ENCODE data around the gene SBF2.
"Not testable (repeated sequence)": the region's sequence is repeated elsewhere in the genome, so short reads cannot be mapped to it uniquely, and the experiment has no call there.

SBF2 gene

DNA sequence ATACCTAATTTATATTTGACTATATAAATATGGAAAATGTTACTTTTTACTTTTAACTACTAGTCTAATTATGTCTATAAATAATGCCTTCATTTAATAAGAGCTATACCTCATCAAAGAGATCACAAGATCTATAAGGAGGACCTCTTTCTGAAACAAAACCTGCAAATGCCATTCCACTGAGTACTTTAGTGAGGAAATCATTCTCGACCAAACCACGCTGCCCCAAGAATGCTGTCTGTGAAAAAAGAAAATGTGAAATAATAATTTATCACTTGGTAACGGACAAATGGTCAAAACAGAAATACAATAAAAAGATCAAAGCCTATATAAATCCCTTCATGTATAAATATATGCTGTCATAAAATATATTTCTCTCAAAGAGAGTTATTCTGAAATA is 301.7 kb downstream of the SBF2 start:
- no peak for DNase-seq

DNA sequence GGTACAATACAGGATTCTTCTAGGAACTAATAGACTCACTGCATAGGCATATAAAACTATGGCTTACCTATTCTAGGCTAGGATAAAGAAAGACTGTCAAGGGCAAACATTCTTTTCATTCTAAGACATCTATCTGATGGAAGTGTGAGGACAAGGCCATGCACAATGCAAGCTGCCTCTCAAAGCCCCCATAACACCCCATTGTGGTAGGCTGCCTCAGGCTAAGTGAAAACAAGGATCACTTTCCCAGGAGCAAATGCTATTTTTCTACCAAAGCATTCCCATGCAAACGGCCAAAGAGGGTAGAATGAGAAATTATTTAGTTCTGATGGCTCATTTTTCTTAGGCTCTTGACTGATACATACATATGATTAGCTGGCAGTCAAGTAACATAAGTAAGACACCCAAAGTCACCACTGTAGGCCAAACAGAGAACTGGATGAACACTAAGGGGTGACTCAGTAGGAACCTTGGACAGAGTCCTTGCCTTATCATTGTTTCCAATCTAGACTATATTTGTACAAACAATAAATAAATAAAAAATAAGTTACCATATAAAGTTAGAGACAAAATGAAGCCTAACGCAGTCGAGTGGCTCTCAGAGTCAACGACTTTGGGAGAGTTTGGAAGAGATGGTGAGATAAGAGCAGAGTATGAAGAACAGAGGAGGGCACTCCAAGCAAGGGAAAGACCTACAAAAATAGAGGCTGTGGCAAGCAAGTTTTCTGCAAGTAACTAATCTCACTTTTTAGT is 303.6 kb downstream of the SBF2 start:
- DNase-seq = no peak

DNA sequence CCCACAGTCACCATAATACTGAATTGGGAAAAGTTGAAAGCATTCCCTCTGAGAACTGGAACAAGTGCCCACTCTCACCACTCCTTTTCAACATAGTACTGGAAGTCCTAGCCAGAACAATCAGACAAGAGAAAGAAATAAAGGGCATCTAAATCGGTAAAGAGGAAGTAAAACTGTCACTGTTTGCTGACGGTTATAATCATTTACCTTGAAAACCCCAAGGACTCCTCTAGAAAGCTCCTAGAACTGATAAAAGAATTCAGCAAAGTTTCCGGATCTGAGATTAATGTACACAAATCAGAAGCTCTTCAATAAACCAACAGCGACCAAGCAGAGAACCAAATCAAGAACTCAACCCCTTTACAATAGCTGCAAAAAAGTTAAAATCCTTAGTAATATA is 306.7 kb downstream of the SBF2 start:
- DNase-seq = not testable (repeated sequence)

DNA sequence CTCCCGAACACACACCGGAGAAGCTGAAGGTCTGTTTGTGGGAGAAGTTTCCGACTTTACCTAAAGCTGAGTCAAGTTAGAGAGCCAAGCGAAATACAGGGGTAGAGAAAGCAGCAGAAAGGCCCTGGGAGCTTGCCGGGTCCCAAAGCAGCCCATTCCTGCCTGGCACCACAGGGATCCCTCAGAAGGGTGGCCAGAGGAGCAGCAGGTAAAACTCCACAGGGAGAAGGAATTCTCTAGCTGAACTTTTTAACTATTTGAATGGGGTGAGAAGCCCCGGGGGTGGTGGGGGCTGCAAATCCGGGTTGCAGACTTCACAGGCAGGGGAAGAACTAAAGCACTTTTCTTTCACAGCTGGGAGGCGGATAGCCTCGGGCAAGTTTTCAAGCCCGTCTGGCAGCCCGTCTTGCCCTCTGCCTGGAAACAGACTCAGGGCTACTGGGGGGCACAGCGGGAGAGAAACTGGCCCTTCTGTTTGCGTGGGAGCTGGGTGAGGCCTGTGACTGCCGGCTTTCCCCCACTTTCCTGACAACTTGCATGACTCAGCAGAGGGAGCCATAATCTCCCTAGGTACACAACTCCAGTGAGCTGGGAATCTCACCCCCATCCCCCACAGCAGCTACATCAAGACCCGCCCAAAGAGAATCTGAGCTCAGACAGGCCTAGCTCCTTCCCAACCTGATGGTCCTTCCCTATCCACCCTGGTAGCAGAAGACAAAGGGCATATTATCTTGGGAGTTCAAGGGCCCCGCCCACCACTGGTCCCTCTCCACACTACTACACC is 311.0 kb downstream of the SBF2 start:
- no peak for DNase-seq

DNA sequence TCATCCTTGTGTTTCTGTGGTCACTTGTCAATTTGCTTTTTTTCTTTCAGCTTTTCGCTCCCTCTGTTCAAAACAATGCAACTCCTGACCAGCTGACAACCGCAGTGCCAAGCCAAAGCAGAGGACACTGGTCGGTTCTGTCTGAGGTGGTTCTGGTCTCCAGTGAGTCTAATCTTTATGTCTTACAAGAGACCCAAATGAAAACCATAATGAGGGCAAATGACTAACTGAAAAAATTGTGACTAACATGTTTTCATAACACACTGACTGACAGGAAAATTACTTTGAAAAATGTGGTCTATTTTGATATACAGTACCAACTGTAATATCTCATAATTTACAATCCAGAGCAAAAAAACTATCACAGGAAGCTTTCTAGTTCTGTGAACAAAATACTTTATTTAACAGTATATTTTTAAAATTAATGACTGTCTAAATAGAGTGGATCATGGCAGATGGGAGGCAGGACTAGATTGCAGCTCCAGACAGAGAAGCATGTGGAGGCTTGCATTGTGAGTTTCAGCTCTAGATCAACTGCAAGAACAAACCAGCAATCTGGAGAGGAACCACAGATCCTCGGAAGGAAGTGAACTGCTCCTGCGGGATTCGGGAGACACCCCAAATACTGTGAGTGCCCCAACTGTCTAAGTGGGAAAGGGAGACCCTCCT is 311.8 kb downstream of the SBF2 start:
- no peak for DNase-seq

DNA sequence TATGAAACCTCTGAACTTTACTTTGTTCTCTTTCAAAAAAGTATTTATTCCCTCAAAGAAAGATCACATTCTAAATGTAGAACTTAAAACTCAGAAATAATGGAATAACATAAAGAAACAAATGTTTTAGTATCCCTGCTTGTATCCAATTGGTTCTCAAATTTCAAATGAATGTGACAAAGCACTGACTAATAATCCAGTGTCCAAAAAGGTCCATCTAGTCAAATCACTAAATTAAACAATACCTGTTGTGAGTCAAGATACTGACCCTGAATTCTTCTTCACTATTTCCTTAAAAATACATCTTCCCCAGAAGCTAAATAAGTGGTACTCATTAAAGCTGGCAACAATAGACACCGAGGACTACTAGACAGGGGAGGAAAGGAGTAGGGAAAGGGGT is 313.1 kb downstream of the SBF2 start:
- DNase-seq = no peak

DNA sequence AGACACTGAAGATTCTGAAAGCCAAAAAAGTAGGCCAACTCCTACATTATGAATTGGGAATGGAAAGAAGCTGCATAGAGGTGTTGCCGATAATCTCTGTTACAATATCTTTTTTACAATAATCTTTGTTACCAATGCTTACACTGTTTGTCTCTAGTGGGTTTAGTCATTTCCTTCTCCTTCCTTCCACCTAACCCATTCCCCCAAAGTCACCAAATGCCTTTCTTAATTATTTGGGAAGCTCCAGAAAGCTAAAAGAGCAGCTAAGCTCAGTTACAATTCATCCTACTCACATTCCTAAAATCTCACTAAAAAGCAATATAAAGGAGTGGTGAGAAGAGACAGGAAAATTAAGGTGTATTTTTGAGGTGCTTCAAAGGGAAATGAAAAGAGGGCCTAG is 316.5 kb downstream of the SBF2 start:
- no peak for DNase-seq

DNA sequence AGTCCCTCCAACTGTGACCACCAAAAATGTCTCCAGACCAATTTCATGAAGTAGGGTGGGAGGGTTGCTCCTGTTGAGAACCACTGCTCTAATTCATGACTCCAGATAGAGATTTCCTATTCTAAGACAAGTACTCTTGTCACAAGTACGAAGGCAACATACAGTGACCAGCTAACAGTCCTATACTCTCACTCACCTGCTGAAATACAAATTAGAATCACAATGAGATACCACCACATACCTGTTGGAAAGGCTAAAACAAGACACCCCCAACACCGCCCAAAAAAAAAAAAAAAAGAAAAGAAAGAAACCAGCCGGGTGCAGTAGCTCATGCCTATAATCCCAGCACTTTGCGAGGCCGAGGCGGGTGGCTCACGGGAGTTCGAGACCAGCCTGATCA is 319.6 kb downstream of the SBF2 start:
- no peak for DNase-seq

DNA sequence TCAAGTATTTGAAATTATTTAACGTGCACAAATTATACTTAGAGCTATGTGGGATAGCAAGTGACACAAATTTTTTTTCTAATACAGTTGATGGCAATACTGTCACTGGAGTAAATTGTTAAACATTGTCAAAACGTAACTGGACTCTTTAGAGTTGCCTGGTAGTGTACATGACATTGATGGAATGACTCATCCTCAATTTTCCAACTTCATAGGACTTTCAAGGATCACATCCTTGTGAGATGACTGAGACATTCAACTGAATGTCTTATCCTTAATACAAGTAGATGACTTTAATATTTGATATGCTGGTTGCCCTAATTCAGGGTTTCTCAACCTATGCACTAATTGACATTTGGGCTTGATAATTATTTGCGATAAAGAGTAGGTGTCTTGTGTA is 320.1 kb downstream of the SBF2 start:
- DNase-seq = no peak

DNA sequence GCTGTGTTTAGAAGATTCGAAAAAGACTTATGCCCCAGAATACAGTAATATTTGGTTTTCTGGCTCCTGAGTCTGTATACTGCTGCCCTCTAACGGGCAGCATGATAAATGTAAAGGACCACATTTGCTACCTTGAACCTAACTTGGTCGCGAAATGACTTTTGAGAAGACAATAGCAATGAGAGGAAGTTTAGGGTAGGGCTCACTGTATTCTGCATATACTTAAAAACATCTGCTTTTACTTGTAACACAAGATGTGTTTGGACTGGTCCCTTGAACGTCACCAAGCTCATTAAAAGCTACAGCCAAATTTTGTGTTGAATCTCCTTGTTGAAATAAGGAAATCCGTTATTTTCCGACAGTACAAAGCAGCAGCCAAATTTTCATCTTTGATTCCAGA is 321.0 kb downstream of the SBF2 start:
- no peak for DNase-seq

DNA sequence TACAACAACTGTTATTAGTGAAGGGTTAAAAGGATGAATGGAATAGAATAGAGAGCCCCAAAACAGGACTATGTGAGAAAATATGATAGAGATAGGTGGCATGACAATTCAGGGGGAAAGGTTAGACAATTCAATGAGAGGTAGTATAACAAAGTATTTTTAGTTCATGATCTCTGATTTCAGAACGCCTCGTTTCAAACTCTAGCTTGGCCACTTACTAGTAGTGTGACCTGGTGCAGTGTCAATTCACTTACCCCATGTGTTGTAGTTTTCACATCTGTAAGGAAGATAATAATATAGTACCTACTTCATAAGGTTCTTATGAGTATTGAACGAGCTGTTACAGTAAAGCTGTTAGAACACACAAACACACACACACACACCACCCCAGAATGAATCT is 322.1 kb downstream of the SBF2 start:
- no peak for DNase-seq

DNA sequence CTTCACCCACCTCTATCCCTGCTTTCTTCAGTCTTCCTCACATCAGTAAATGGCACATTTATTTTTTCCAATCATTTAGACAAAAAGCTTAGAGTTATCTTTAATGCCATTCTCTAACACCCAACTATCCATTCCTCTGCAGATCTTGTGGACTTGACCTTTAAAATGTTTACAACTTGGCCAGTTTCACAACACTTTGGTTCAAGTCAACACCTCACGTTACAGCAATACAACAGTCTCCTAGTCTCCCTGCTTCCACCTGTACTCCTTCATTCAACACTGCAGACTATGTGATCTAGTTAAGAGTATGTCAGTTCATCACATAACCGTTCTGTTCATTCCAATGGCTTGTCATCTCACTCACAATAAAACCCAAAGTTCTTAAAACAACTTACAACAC is 325.0 kb downstream of the SBF2 start:
- no peak for DNase-seq

DNA sequence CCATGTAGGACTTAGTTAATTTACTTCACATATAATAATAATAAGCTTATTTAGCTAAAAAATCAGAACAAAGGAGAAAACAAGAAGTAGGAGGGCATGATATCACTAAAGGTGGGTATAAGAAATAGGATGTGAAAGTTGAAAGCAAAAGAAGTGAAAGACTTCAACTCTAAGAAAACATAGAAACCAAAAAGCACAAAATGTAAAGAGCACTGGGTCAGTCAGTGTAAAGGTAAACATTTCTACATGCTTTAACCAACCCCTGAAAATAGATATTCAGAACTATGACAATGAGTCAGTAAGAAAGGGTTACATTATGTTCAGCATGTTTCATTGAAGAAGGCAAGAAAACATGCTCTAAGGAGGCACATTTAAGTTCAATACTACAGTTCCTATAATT is 331.3 kb downstream of the SBF2 start:
- no peak for DNase-seq

DNA sequence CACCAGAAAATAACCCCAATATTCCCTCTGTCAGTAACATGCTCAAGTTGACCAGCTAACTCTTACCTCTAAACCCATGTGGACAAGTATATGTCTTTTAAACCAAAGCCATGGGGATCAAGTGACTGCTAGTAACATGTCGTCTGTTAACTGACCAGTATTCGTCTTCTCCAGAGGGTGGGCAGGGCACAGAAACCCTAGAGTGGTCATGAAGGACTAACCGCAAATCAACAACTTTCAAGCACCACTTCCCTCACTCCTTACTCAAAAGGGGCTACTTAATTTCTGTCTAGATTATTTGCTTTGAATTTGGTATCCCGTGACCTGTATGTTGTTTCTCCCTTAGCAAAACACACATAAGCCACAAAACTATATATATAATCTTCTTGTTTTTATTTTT is 336.9 kb downstream of the SBF2 start:
- DNase-seq = no peak

DNA sequence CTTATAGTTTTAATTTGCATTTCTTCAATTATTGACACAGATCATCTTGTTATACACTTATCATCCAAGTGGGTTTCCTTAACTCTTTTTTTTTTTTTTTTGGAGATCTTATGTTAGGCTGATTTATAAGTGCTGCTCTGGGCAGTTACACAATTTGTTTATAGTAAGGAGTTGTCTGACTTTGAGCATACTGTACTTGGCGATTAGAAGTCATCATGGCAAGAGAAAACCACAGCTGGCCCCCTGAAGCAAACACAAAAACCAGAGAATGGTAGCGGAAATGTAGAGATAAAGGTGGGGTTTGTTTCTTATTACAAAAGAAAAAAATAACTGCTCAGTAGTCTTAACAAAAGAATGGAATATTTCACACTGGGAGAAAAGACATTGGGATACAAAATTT is 337.5 kb downstream of the SBF2 start:
- DNase-seq = no peak

DNA sequence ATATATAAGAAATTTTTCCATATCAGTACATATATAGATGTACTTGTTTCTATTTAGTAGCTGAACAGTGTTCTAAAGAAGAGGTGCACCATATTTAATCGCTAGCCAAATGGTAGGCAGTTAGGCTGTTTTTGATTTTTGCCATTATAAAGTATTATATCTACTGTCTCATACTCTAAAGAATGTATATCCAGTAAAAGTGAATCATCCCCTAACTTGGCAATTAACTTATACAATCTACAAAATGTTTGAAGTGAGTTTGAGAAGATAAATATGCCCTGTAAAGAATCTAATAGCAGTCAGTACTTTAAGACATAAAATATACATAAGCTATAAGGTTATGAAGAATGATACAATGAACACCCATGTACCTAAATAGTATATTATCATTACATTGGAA is 338.6 kb downstream of the SBF2 start:
- no peak for DNase-seq

DNA sequence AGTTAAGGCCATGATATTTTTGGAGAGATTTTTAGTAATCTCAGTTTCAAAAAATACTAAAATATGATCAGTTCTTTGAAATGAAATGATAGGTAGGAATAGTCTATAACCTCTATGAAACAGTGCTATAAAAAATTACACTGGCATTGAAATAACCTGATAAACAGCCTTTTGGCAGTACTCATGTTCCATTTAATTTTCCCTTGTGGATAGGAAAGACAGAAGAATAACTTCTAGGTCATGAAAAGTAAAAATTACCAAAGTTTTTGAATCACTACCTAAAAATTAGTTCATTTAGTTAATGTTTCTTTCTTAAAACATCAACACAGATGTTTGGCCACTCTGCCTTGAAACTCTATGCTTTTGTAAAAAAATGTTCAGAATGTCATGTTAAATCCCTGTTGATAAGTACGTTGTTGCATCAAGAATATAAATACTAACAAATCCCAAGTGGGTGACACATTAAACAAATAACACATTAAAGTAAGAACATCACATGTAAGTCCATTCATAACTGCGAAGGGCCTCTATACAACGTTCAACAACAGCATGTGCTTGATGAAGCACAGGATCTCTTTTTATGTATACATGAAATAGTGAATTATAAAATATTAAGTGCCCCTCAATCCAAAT is 339.9 kb downstream of the SBF2 start:
- DNase-seq = no peak

DNA sequence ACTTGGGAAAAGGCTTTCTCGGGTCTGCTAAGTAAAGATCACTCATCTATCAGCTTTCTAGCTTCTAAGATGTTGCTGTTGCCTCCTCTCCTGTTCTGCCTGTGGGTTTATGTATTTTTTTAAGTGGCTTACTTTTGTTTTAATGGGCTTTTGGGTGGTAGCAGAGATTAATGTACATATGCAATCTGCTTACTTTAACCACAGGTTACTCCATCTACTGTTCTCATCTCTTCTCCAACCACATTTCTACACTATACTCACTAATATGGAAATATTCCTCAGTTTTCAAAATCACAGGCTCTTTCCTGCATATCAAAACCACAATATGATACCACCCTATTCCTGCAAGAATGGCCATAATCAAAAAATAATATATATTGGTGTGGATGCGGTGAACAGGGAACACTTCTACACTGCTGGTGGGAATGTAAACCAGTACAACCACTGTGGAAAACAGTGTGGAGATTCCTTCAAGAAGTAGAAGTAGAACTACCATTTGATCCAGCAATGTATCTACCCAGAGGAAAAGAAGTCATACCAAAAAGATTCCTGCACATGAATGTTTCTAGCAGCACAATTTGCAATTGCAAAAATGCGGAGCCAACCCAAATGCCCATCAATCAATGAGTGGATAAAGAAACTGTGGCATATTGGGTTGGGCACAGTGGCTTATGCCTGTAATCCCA is 341.4 kb downstream of the SBF2 start:
- DNase-seq = no peak

DNA sequence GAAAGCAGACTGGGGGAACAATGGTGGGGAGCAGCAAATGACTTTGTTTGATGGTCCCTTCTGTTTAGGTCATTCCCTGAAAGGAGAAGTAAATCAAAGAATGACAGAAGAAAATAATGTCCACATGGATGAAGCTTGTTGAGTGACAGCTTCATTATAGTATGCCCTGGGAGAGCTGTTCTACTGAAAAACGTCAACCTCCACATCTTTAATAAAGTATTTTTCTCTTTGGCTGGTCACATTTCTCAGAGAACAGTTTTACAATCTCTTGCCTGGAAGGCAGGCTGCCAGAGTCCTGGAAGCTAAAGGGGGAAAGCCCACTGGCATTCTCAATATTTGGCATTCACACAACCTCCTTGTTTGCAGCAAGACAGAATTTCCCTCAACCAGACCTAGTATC is 342.2 kb downstream of the SBF2 start:
- no peak for DNase-seq

DNA sequence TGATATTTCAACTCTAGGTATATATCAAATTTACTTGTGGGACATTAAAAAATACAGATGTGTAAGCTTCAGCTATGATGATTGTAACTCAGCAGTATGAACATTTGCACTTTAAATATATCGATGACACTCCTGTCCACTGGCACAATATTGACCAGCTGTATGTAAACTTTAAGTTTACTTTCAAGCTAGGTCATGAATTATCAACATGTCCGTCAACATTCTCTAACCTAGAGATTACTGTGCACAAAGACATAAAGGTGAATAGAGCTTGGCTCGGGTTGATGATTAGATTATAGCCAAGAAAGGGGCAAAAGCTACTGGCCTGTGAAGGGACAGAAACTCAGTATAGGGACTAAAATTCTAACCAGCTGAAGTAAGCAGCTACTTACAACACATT is 343.6 kb downstream of the SBF2 start:
- DNase-seq = no peak

DNA sequence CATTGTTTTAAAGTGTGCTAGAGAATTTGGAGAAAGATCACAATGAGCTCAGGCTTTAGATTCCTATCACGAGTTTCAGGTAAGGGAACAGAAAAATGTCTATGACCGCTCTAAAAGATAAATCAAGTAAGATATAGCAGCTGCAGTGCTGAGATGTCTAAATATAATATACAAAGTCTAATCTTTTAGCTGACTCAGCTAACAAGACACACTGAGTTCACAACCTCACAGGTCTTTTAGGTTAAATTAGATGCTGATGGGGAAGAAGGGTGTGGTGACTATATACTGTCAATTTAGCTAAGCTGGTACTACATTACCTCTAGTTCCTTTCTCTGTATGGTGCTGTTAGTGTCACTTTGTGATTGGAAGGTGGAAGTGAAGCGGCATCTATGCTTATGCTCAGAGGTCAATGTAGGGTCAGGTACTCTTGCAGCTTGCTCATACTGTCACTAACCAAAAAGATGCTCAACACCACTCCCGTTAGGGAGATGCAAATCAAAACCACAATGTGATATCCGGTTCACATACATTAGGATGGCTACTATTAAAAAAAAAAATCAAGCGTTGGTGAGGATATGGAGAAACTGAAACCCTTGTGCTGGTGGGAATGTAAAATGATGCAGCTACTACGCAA is 346.7 kb downstream of the SBF2 start:
- no peak for DNase-seq

DNA sequence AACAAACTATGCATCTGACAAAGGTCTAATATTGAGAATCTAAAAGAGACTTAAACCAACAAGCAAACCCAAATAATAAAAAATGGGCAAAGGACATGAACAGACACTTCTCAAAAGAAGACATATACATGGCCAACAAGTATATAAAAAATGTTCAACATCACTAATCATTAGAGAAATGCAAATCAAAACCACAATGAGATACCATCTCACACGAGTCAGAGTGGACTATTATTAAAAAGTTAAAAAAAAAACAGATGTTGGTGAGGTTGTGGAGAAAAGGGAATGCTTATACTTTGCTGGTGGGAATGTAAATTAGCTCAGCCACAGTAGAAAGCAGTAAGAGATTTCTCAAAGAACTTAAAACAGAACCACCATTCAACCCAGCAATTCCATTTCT is 348.3 kb downstream of the SBF2 start:
- DNase-seq = not testable (repeated sequence)
